NCI-H526 (cell line): ENCODE measurements around the gene TANGO2.

ENCODE experiments used
- DNase-seq, 2 experiments: peaks; one replicate each; lab custom pipeline; 2025; lab: John Stamatoyannopoulos, UW

Gene TANGO2

DNA sequence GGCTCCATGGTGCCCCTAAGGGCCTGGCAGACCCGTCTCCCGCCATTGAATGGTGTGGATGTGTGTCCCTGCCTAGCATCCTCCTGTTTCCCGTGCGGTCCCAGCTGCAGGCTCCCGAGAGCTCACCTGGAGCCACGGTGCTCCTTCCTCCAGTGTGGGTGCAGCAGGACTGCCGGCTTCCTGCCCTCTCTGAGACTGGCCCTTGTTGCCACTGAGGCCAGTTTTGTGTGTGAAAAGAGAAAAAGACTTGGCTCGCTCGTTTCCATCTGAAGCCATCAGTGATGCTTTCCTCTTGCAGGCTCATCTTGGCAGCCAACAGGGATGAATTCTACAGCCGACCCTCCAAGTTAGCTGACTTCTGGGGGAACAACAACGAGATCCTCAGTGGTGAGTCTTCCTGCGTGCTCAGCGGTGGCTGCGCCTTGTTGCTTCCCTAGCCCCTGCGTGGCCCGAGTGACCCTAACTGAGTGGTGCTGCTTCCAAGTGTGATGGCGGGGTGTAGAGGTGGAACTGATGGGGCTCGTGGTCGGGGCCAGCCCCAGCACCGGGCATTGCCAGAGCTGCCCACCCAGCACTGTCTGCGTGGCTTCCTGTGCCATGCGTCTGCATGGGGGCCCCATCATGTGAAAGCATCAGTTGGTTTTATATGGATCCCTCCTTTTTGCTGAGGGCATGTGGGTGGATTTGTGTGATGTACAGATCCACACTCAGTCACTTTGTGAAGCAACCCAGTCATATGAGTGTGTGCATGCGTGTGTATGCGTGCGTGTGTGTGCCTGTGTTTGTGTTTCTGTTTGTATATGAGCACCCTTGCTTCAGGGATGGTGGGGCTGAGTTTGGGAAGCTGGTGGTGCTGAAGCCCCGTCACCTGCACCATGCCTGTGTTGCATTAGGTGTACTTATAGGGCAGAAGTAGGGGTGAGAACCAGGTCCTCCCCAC, 22.4 kb downstream of the TANGO2 start:
- DNase-seq, result no peak

DNA sequence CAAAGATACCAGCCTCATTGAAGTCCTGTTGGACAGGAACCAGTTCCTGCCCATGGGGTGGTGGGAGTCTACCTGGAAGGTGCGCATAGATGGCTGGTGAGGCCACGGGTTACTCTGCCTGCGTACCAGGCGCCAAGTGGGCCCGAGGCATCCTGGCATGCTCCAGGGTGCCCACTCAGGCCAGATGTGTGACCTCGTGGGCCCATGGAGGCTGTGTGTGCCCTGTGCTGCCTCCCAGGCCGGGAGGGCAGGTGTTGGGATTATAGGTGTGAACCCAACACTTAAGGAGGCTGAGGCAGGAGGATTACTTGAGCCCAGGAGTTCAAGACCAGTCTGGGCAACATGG, 23.1 kb downstream of the TANGO2 start:
- no peak for DNase-seq

DNA sequence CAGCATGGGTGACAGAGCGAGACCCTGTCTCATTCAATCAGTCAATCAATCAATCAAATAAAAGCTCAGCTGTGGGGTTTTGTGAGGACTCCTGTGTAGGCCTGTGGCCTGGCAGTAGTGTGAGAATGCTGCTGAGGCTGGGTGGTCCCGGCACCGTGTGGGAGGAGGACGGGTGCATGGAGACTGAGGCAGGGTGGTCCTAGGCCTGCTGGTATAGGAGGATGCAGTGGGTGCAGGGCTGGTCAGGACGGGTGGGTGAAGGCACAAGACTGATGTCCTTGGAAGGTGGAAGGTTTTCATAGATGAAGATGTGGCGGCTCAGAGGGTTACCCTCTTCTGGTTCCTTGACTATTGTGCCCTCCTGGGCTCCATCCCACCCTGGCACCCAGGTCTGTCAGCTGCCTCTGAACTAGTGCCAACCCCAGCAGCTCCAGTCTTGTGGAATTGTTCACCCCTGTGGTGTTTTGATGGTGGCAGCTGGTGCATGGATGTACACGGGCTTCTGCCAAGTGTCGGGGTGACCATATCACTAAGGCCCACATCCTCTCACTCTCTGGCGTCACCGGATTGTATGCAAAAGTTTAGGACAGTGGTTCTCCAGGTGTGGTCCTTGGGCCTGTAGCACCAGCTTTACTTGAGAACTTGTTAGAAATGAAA, 23.7 kb downstream of the TANGO2 start:
- DNase-seq, result no peak

DNA sequence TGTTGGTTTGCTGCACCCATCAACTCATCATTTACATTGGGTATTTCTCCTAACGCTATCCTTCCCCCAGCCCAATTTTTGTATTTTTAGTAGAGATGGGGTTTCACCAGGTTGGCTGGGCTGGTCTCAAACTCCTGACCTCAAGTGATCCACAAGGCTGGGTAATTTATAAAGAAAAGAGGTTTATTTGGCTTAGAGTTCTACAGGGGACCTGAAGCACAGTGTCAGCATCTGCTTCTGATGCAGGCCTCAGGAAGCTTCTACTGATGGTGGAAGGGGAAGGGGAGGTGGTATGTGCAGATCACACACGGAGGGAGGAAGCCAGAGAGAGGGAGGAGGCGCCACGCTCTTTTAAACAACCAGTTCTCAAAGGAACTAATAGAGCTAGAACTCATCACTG, 25.8 kb downstream of the TANGO2 start:
- DNase-seq, result no peak

DNA sequence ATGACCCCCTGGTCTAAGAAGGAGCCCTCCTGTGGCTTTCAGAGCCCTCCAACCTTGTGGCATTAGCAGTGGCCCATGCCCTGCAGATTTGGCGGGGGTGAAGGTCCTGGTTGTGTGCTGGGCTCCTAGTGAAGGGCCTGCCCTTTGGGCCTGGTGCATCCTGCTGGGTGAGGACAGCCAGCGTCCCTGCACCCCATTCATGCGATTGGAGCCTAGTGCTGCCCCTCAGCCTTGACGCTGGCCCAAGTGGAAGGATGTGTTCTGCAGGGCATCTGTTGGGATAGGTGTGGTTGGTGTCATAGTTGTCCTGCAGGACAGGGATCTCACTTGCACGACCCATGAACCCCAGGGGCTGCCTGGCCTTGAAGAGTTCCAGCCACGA, 31.0 kb downstream of the TANGO2 start:
- no peak for DNase-seq

DNA sequence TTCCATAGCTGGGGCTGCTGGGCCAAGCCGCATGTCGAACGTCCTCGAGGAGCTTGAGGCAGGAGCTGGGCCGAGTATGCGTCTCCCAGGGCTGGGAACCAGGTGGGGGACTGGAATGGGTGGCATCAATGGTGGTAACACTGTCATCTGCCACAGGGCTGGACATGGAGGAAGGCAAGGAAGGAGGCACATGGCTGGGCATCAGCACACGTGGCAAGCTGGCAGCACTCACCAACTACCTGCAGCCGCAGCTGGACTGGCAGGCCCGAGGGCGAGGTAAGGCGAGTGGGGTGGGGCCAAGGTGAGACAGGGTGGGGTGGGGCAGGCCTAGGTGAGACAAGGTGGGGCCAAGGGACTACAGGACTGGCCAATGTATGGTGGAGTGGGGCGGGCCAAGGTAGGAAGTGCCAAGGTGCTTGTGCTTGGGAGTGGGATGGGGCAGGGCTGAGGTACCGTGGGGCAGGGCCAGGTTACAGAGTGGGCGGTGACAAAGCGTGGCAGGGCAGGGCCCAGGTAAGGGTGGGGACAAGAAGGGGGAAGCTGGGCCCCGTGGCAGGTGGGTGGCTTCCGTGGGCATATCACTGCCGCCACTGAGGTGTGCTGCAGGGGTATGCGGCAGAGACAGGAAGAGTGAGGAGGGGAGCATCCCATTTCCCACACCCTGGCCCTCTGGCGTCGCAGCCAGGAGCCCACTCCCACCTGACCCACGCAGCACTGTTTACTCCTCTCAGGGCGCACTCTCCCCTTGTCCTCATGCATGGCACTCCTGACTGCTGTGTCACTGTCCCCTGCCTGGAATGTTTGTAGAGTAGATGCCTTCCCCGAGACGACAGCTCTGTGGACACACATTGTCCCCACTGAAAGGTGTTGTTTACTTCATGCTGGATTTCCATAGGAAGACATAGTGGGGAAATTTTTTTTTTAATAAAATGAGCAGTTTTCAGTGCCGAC, 31.7 kb downstream of the TANGO2 start:
- DNase-seq, result no peak

DNA sequence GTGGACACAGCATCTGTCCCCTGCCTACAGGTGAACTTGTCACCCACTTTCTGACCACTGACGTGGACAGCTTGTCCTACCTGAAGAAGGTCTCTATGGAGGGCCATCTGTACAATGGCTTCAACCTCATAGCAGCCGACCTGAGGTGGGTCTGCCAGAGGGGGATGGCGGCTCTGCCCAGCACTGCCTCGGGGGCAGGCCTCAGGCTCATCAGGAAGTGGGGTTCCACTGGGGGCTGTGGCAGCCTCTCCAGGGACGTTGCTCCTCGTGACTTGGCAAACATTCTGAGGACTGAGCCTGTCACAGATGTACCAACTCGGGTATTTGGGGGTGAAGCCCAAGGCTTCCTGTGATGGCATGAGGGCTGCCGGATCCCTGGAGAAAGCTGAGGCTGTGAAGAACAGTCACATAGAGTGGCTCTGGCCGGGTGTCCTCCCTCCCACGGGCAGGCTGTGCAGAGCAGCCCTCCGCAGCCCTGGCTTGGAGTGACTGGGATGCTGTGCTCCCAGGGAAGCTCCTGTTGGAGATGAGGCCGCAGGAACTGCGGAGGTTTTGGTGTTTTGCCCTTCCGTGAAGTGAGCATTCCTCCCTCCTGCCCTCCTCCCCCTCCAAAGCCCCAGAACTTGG, 32.6 kb downstream of the TANGO2 start:
- no peak for DNase-seq

DNA sequence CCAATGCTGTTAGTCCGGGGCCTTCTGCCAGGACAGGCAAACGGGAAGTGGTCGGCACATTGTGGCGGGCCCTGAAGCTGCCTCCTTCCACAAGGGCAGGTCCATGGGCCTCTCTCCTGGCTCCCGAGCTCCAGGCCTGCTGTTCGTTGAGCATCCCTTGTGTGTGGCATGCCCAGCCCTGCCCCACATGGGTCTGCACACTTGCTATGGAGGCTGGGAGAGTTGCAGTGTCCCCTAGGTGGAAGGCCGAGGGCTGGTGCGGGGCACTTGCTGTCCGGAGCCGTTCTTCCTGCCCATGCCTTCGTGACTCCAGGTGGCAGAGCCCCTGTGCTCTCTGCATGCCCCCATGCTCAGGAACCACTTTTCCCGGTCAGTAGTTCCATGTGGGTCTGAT, 33.1 kb downstream of the TANGO2 start:
- DNase-seq, result no peak

DNA sequence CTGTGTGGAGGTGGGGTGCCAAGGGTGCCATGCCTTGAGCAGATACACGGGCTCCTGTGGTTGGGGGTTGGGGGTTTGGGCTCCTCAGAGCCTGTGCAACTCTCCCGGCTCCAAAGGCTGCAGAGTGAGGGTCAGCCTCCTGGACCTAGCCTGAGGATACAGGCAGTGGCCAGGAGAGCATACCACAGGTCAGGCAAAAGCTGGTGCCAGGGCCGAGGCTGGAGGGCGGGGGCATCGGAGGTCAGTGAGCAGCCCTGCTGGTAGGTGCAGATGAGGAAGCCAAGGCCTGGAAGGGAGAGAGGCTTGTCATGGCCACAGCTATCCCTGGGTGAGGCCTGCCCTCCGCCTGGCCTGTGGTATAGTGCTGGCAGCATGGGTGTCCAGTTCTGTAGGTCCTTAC, 33.6 kb downstream of the TANGO2 start:
- DNase-seq, result no peak

DNA sequence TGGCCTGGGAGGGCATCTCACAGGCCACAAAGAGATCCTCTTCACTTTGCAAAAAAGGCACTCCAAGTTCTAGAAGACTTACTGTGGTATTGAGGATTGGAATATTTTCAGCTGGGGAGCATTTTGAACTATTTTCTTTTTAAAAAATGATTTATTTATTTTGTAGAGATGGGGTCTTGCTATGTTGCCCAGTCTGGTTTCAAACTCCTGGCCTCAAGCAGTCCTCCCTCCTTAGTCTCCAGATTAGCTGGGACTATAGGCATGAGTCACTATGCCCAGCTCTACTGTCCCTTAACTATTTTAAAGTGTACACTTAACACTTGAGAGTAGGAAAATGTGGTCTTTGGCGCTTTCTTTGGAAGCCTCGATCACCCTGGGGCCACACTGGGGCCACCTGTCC, 34.2 kb downstream of the TANGO2 start:
- DNase-seq, result no peak

DNA sequence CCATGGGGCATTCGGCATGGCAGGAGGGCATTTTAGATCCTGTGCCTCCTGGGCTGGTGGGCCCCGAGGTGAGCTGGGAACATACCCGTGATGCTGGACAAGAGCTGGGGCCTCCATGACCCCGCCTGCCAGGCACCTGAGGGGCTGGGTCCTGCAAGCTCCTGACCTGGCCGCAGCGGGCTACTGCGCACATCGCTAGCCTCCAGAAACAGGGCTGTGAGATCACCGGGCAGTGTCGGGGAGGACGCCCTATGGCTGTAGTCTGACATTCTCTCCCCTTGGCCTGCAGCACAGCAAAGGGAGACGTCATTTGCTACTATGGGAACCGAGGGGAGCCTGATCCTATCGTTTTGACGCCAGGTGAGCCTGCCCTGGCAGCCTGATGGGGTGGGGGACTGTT, 34.7 kb downstream of the TANGO2 start:
- DNase-seq, result no peak

DNA sequence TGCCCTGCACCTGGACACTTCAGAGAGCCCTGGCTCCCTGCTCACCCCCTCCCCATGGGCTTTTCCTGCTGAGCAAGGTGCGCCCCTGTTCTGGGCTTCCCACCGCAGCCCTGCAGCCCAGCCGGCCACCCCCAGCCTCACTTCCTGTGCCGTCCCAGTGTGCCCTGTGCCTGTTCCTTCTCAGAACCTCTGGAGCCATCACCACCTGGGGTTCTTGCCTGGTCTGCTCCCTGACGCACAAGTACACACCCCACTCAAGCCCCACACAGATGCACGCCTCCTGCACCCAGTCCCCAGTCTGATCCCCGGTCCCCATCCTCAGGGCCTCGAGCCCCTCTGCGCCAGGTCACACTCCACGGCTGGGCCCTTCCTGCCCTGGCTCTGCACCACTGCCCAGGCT, 35.3 kb downstream of the TANGO2 start:
- DNase-seq, result no peak

DNA sequence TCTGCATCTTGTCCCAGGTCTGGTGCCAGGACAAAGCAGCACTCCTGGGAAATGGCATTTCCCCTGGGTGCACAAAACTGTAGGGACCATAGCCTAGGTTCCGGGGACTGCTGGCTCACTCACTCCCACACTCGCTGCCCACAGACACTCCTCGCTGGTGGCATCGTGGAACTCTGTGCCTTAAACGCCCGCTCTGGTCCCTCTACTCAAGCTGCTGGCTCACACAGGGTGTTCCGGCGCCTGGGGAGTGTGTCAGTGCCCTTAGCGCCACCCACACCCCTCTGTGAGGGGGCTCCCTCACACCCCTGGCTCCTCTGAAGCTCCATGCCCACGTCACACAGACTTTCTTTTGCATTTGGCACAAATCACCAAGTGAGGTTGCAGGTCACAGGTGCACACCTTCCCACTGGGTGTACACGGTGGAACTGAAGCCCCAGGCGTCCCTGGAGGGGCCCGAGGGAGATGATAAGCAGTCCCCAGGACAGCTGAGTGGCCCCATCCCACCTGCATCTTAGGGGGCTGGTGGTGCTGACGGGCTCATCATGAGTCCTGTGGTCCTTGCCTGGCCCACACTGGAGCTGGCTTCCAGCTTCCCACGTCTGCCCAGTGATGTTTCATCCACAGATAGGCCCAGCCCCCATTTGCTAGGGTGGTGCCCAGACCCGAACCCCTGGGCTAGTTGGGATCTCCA, 35.9 kb downstream of the TANGO2 start:
- DNase-seq, result no peak

DNA sequence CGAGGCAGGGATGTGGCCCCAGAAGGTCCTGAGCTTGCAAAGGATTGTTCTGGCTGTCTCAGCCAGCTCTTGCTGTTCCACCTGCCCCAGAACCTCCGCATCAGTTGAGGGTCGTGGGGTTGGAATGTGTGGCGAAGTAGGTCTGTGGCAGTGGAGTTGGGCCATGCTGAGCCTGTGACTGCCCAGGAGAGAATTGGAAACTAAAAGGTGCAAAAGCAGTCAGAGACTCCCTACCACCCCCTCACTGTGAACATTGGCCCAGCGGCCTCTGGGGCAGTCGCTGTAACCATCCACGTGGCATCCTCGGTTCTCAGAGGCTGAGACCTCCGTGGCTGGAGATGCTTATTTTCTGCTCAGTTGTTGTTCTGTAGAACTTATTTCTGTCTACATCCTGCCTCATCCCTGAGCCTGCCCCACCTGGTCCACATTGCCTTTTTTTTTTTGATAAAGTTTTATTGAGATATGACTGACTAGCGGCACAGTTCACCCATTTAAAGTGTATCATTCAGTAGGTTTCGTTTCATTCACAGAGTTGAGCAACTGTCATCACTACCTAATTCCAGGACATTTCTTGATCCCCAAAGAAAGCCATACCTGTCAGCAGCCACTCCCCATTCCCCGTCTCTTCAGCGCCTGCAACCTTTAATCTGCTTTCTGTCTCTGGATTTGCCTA, 36.8 kb downstream of the TANGO2 start:
- no peak for DNase-seq

DNA sequence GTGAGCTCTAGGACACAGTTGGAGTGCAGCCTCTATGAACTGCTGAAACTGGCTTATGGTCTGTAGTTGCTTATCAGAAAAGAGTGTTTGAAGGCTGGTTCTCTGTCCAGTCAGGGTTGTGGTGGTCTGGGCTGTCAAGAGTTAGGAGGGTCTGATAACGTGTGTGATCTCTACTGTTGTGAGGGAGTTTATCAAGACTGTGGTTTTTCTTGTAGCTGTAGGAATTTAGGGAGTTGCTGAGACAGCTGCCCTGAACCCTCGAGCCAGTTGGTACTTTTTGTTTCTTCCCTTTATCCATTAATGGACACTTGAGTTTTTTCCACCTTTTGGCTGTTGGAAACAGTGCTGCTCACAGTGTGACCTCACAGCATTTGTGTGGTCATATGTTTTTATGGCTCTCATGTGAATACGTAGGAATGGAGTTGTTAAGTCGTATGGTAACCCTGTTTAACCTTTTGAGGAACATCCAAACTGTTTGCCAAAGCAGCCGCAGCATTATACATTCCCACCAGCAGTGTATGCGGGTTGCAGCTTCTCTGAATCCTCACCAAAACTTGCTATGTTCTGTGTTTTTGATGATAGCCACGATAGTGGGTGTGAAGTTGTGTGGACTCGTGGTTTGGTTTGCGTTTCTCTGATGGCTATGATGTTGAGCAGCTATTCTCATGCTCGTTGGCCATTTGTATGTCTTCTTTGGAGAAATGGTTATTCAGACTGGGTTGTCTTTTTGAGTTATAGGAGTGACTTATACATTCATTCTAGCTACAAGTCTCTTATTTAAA, 38.3 kb downstream of the TANGO2 start:
- DNase-seq, result no peak

DNA sequence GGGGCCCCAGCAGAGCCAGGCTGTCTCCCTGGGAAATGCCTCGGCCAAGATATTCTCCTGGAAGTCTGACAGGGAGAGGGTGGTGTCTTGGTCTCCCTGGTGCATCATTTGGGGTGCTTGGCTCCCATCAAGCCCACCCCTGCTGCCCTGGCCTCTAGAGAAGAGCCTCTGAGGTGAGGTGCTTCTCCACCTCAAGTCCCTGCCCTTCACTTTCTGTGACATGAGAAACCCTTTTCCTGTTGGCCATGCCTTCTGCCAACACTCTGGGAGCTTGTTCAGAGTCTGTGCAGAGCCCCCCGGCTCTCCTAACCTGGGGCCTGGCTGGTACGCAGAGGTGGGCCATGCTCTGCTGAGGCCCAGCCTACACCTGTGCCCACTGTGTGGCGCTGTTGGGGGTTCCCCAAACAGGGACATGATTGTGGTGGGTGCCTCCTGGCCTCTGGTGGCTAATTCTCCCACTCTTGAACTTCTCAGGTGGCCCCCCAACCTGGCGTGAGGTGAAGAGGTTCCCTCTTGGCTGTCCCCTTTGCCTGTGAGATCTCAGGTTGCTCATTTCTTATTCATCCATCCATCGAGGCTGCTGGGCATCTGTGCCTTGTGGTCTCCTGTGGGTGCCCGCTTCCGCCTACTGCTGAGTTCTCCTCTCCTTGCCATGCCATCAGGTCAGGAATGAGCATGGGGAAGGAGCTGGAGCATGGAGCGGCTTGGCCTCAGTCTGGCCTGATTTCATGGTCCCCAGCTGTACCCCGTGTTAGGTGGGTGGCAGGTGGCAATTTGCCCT, 40.0 kb downstream of the TANGO2 start:
- DNase-seq, result no peak

DNA sequence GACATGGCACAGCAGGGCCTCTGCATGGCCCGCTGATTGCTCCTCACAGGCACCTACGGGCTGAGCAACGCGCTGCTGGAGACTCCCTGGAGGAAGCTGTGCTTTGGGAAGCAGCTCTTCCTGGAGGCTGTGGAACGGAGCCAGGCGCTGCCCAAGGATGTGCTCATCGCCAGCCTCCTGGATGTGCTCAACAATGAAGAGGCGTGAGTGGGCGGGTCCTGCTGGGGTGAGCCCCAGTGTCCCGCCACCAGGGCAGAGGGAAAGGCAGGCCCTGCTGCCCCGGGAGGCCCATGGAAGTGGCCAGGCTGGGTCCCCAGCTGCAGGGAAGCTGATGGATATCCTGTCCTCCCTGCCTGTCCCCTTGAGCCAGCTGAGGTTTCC, 40.6 kb downstream of the TANGO2 start:
- no peak for DNase-seq

DNA sequence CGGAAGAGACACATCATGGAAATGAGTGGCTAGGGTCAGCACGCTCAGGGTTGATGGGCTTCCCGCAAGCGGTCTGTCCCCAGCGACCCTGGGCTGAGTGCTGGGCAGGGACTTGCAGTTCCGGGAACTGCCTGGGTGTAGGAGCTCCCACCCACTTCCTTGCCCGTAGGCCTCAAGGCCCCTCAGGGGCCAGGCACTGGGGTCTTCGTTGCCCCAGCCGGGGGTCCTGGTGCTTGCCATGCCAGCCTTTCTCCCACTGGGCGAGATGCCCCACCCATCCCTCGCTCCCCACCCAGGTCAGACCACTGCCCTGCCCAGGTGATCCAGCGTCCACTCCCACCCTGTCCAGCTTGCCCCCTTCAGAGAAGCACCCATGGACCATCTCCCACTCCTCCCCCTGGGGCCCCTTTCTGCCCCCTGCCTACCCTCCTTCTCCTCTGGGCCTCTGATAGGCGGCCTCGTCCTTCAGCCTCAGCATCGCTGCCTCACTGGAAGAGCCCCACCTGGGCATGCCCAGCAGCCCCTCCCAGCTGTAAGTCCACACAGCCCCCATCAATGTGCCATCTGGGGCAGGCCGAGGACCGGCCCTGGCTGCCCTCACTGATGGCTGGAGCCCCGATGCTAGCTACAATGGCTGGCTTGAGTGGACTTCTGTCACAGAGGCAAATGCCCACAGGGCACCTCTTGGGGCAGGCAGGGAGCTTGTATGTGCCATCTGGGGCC, 41.3 kb downstream of the TANGO2 start:
- DNase-seq, result no peak

DNA sequence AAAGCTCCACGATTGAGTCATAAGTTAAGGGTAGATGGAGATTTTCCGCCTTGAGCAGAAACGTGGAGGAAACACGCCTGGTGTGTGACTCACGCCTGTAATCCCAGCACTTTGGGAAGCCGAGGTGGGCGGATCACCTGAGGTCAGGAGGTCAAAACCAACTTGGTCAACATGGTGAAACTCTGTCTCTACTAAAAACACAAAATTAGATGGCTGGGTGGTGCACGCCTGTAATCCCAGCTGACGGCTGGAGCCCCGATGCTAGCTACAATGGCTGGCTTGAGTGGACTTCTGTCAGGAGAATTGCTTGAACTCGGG, 41.8 kb downstream of the TANGO2 start:
- DNase-seq, result no peak
